LNCaP clone FGC (cell line): ENCODE results near the gene C1QL1.

Experiments
- DNase-seq: peaks from one replicate; pipeline ENCODE4 v3.0.0-alpha.2; 2011; ENCODE audit warnings: low read depth
- H3K4me3 ChIP-seq: 2 replicates; pipeline ENCODE4 v1.5.1; 2011; ENCODE audit warnings: mild to moderate bottlenecking, low read depth, low read length, control low read depth
- CTCF ChIP-seq: IDR thresholded peaks from 2 replicates; pipeline ENCODE4 v1.5.1; 2012; ENCODE audit warnings: mild to moderate bottlenecking; ENCODE audit not compliant: control insufficient read depth, insufficient read depth; ENCODE audit errors: extremely low read depth

Gene C1QL1

GRCh38 chr17:44924107-44924544, 44.0 kb downstream of the C1QL1 start:
- H3K4me3 ChIP-seq = 0 out of 2 replicates have a peak overlapping the region, but pooled peaks have one; percentile 15
- TF ChIP-seq CTCF = no peak
- peak; percentile 56 for DNase-seq

- TF ChIP-seq CTCF = no peak
- no peak overlapping the region for H3K4me3 ChIP-seq
- DNase-seq = no peak
Measured at GRCh38 chr17:44922746-44923470, 45.2 kb downstream of the C1QL1 start.

GRCh38 chr17:44922136-44922535, 46.0 kb downstream of the C1QL1 start:
- DNase-seq = no peak
- H3K4me3 ChIP-seq = no peak overlapping the region
- no peak for TF ChIP-seq CTCF

GRCh38 chr17:44921122-44921882, 46.8 kb downstream of the C1QL1 start:
- no peak overlapping the region for H3K4me3 ChIP-seq
- no peak for TF ChIP-seq CTCF
- DNase-seq = no peak

GRCh38 chr17:44920565-44920940, 47.5 kb downstream of the C1QL1 start:
- H3K4me3 ChIP-seq = no peak overlapping the region
- DNase-seq = no peak
- no peak for TF ChIP-seq CTCF

- peak; percentile 45 for DNase-seq
- peak; percentile 98 for TF ChIP-seq CTCF
- H3K4me3 ChIP-seq = no peak overlapping the region
Measured at GRCh38 chr17:44919885-44920564, 48.1 kb downstream of the C1QL1 start.
